WTC11 (cell line): Measurements from ENCODE around the gene PREPL.

Experiments
- CTCF ChIP-seq: fragments of 200-600 bp; IDR thresholded peaks from 2 replicates; pipeline ENCODE4 v1.8.0; 2022; ENCODE audit warnings: antibody characterized with exemption
- TEAD4 ChIP-seq: sonication (generic); formaldehyde crosslinking; IDR thresholded peaks from 2 replicates; pipeline ENCODE4 v1.8.0; 2022; ENCODE audit warnings: mild to moderate bottlenecking, missing genetic modification reagents
- USF1 ChIP-seq: sonication (generic); formaldehyde crosslinking; IDR thresholded peaks from 2 replicates; pipeline ENCODE4 v1.8.0; 2022; ENCODE audit warnings: mild to moderate bottlenecking, missing genetic modification reagents

- TF ChIP-seq USF1, result no peak
- no peak for TF ChIP-seq TEAD4
- no peak for TF ChIP-seq CTCF
Observed at GRCh38 chr2:44335806-44336538, 25.3 kb downstream of the PREPL start.
